ENCODE results near the gene COL17A1.

GRCh38 chr10:104052431-104052830 lies 33.2 kb downstream of the COL17A1 start:
- TF ChIP-seq CTCF (optimal IDR thresholded peaks at IDR 0.05 in 1 of 3, IDR thresholded peaks at IDR 0.05 in 1 of 3, conservative IDR thresholded peaks at IDR 0.05 in 1 of 3; ENCODE audit: extremely low read depth in 1 of 3, insufficient read depth in 2 of 3, low read length in 3 of 3) (no peak), EZH2 (IDR thresholded peaks at IDR 0.05; ENCODE audit: low read length) (no peak)
